Kidney (tissue), 14 donors: Measurements from ENCODE around the gene TMEM80. TPM values are rescaled to one million over a fixed set of nuclear protein-coding genes. Genes with fewer than 3 reads are reported as not detected.
"Not testable (repeated sequence)": the region's sequence is repeated elsewhere in the genome, so short reads cannot be mapped to it uniquely, and the experiment has no call there.

ENCODE experiments used
- DNase-seq, 5 donors: peaks; one replicate each; pipeline ENCODE4 v3.0.0-alpha.2; 2013 to 2020
- FAIRE-seq: peaks from 2 replicates; lab custom pipeline; 2012; peaks lifted over from hg19 to GRCh38; lab: Jason Lieb, UNC
- H3K27ac ChIP-seq, 2 donors: one replicate each; pipeline ENCODE4 v1.7.0; 2013; ENCODE audit warnings: low read depth in 2 of 2, low read length in 2 of 2, inconsistent platforms in 1 of 2
- H3K27me3 ChIP-seq: one replicate; pipeline ENCODE4 v1.7.1; 2013; ENCODE audit warnings: low read length, inconsistent platforms; ENCODE audit not compliant: control insufficient read depth, insufficient read depth
- H3K36me3 ChIP-seq, 3 donors: one replicate each; pipeline versions ENCODE4 v1.7.0 to v1.7.1; 2013; ENCODE audit warnings: low read length in 3 of 3, control low read depth in 1 of 3, inconsistent platforms in 1 of 3; ENCODE audit not compliant: insufficient read depth in 3 of 3, control insufficient read depth in 2 of 3
- H3K4me1 ChIP-seq, 3 donors: one replicate each; pipeline versions ENCODE4 v1.7.0 to v1.7.1; 2013; ENCODE audit warnings: low read length in 3 of 3, inconsistent platforms in 1 of 3, low read depth in 1 of 3; ENCODE audit not compliant: control insufficient read depth in 2 of 3, insufficient read depth in 2 of 3
- H3K4me3 ChIP-seq, 3 donors: one replicate each; pipeline versions ENCODE4 v1.7.0 to v1.8.1; 2013; ENCODE audit warnings: low read length in 3 of 3, control low read depth in 1 of 3, inconsistent platforms in 1 of 3
- H3K9ac ChIP-seq, 3 donors: one replicate each; pipeline versions ENCODE4 v1.7.0 to v1.7.1; 2013; ENCODE audit warnings: low read length in 3 of 3, control low read depth in 1 of 3, inconsistent platforms in 1 of 3
- H3K9me3 ChIP-seq, 3 donors: one replicate each; pipeline versions ENCODE4 v1.7.0 to v1.7.1; 2013; ENCODE audit warnings: low read length in 3 of 3, control low read depth in 1 of 3, inconsistent platforms in 1 of 3; ENCODE audit not compliant: control insufficient read depth in 2 of 3, insufficient read depth in 1 of 3
- intact Hi-C: fragments of 100-400 bp; cut with DNase I; formaldehyde crosslinking; loops from one replicate; pipeline ENCODE4 v1.11.1; 2022
- polyA plus RNA-seq: library from polyadenylated mRNA; stranded (reverse); fragments of 350-450 nt; fragmentation: Illumina TruSeq; extraction: RNeasy Lipid Tissue Mini Kit (QIAGEN cat#74804); gene quantifications from one replicate; pipeline ENCODE4 v1.2.3, GENCODE V29; 2014; ENCODE audit warnings: low read depth, low replicate concordance; ENCODE audit not compliant: insufficient read depth
- total RNA-seq: library from RNA; stranded (reverse); fragmentation: NEBNext Ultra II Directional; extraction: Animal tissue kit (Norgen Biotek cat#: 25700); gene quantifications from one replicate; pipeline ENCODE4 v1.2.1, GENCODE V29; 2021
- TF ChIP-seq, protein P1 (sequence below): IDR thresholded peaks from 3 replicates; pipeline ENCODE4 v1.5.1; 2012; ENCODE audit warnings: mild to moderate bottlenecking, moderate library complexity, borderline replicate concordance; ENCODE audit not compliant: insufficient read depth; ENCODE audit errors: extremely low read depth
- donor health status: control.
- donor health status: control.
- donor health status: control.
- donor health status: control.
- donor health status: control.
- donor health status: DM: yes; HTN: yes; CAD: no.
- donor health status: Normal renal cell carcinoma (clear cell type).

The TMEM80 gene
- total and polyA plus RNA-seq, 2 donors from 2014 or later: 36.2 to 38.6 TPM

DNA sequence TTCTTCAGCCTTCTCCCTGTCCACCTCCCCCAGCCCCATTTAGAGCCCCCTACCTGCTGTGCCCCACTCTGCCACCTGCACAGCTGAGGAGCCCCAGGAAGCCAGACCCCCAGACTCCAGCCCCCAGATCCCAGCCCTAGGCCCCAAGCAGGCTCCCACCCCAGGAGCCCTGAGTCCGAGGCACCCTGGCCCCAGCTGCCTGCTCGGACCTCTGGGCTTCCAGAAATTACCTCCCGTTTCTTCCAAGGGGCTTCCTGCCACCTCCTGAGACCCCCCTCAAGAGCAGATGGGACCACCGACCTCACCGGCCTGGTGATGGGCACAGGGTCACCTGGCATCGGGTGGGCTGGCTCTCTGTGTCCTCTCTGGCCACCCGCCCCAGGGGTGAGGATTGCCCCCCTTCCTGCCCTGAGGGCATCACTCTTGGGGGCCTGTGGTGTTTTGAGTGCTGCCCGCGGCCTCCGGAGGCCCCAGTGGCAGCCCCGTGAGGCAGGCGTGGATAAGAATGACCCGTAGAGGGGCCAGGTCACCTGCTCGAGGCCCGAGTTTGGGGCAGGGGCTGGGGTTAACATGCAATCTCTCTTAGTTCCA lies 33.4 kb downstream of the TMEM80 start:
- Histone ChIP-seq H3K27me3 (no peaks in the 10 kb centered on the region), H3K36me3 (peaks cover 0 to 5% (median 0%) of the 10 kb centered on the region in 3 donors), H3K9ac (no peak overlapping the region), H3K4me3 (no peak overlapping the region), H3K4me1 (peaks cover 0 to 5% (median 0%) of the 10 kb centered on the region in 3 donors), H3K9me3 (no peaks in the 10 kb centered on the region), H3K27ac (no peak overlapping the region)
- FAIRE-seq: no peak
- DNase-seq: peak in 2 of 5 donors; percentile 43 to 71
- TF ChIP-seq, protein P1, sequence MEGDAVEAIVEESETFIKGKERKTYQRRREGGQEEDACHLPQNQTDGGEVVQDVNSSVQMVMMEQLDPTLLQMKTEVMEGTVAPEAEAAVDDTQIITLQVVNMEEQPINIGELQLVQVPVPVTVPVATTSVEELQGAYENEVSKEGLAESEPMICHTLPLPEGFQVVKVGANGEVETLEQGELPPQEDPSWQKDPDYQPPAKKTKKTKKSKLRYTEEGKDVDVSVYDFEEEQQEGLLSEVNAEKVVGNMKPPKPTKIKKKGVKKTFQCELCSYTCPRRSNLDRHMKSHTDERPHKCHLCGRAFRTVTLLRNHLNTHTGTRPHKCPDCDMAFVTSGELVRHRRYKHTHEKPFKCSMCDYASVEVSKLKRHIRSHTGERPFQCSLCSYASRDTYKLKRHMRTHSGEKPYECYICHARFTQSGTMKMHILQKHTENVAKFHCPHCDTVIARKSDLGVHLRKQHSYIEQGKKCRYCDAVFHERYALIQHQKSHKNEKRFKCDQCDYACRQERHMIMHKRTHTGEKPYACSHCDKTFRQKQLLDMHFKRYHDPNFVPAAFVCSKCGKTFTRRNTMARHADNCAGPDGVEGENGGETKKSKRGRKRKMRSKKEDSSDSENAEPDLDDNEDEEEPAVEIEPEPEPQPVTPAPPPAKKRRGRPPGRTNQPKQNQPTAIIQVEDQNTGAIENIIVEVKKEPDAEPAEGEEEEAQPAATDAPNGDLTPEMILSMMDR: no peak
- intact Hi-C loops: loop anchor here (10.0 kb wide), 1 partner anchor 174 kb away; no protein-coding TSS in a partner anchor

DNA sequence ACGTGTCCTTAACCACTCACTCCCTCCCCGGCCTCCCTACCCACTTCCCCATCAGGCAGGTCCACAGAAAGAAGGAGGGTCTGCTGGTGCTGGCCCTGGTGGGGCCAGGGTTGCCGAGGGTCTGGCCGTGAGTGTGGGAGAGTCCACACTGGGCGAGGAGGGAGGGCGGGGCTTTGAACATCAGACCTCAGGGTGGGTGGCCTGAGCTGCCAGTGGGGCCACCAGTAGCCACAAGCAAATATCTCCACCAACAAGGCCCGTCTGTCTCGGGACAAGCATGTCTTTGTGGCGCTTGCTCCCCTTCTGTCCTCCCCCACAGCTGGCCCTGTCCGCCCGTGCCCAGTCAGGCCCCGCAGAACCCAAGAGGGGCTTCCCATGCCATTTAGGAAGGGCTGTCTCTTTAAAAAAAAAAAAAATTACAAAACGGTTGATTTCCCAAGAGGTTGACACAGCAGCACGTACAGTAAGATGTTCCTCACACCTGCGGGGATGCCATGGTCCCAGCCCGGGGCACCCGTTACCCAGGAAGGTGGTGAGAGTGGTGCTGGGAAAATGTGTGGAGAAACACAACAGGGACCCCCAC lies 34.0 kb downstream of the TMEM80 start:
- peaks cover 0 to 2% (median 0%) of the 10 kb centered on the region in 3 donors for H3K36me3 ChIP-seq
- TF ChIP-seq, protein P1: no peak
- FAIRE-seq (no peak), DNase-seq (peak in 2 of 5 donors; percentile 50 to 75)
- H3K4me3 ChIP-seq: no peak overlapping the region
- no peak overlapping the region for H3K9ac ChIP-seq
- intact Hi-C loops: loop anchor here (10.0 kb wide), 1 partner anchor 175 kb away; no protein-coding TSS in a partner anchor
- peaks cover 0 to 5% (median 0%) of the 10 kb centered on the region in 3 donors for H3K4me1 ChIP-seq
- H3K27me3 ChIP-seq: no peaks in the 10 kb centered on the region
- no peak overlapping the region for H3K27ac ChIP-seq
- H3K9me3 ChIP-seq: no peaks in the 10 kb centered on the region

DNA sequence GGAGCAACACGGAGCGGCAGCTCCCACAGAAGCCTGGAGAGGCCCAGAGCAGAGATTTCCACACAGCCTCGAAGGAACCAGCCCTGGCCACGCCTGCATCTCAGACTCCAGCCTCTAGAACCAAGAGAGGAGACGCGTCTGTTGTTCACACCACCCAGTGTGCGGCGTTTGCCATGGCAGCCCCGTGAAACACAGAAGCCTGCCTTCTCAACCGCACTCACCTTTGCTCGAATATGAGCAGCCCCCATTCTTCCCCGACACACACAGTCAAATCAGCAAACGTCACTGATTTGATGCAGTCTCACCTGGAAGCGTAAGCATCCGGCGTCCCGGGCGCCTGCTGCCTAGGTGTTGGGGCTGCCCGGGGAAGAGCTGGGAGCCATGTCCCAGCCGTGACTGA lies 37.5 kb downstream of the TMEM80 start:
- FAIRE-seq (no peak), DNase-seq (no peak)
- no peaks in the 10 kb centered on the region for H3K9me3 ChIP-seq
- H3K9ac ChIP-seq: no peak overlapping the region
- H3K27ac ChIP-seq: no peak overlapping the region
- no peaks in the 10 kb centered on the region for H3K27me3 ChIP-seq
- TF ChIP-seq, protein P1: no peak
- no peak overlapping the region for H3K4me3 ChIP-seq
- H3K36me3 ChIP-seq: no peaks in the 10 kb centered on the region
- intact Hi-C loops: no loop called here
- H3K4me1 ChIP-seq: no peaks in the 10 kb centered on the region

DNA sequence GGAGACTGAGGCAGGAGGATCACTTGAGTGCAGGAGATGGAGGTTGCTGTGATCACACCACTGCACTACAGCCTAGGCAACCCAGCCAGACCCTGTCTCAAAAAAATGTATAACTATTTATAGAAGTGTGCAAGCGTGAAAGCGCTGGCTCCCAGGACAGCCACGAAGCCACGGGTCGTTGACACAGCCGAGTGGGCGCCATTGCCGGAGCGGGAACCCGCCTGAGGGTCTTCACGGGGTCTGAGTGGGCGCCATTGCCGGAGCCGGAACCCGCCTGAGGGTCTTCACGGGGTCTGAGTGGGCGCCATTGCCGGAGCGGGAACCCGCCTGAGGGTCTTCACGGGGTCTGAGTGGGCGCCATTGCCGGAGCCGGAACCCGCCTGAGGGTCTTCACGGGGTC lies 38.9 kb downstream of the TMEM80 start:
- H3K27me3 ChIP-seq, DNase-seq, H3K4me3 ChIP-seq, intact Hi-C loops, H3K36me3 ChIP-seq, FAIRE-seq, H3K4me1 ChIP-seq, H3K9ac ChIP-seq, H3K27ac ChIP-seq, H3K9me3 ChIP-seq: not testable (repeated sequence)
